WTC11 (cell line): ENCODE data around the gene RAD9A. TPM values are rescaled to one million over a fixed set of nuclear protein-coding genes. Genes with fewer than 3 reads are reported as not detected.
A peak's percentile ranks its signal among the peaks of the same experiment; 100 is the strongest.

Source experiments
- ATAC-seq: fragments of 200-7000 bp; cut with Tn5 transposase; 2 replicates; pipeline ENCODE4 v1.10.0; 2021; ENCODE audit warnings: mild to moderate bottlenecking, moderate library complexity
- CTCF ChIA-PET: fragments of 300-600 bp; sonication (Branson Sonifier 250); formaldehyde crosslinking; loops from one replicate; lab custom pipeline; 2021; ENCODE audit warnings: antibody characterized with exemption; lab: Charles Lee
- POLR2A ChIA-PET: fragments of 350-600 bp; sonication (Branson Sonifier 250); formaldehyde crosslinking; loops from one replicate; lab custom pipeline; 2021; ENCODE audit warnings: antibody characterized with exemption; lab: Charles Lee
- DNase-seq: peaks from one replicate; pipeline ENCODE4 v3.0.0; 2021; ENCODE audit warnings: low spot score
- H3K27ac Mint-ChIP-seq: 2 replicates; pipeline ENCODE4 v1.8.0; 2021; ENCODE audit warnings: mixed read lengths
- H3K27me3 Mint-ChIP-seq: 2 replicates; pipeline ENCODE4 v1.8.0; 2021; ENCODE audit warnings: low read depth, mild to moderate bottlenecking, moderate library complexity, mixed read lengths
- H3K36me3 Mint-ChIP-seq: 2 replicates; pipeline ENCODE4 v1.8.0; 2021; ENCODE audit warnings: mixed read lengths
- H3K4me1 Mint-ChIP-seq: 2 replicates; pipeline ENCODE4 v1.8.0; 2022; ENCODE audit warnings: mixed read lengths
- H3K4me3 Mint-ChIP-seq: 2 replicates; pipeline ENCODE4 v1.8.0; 2021; ENCODE audit warnings: mild to moderate bottlenecking, moderate library complexity, mixed read lengths
- H3K9me3 Mint-ChIP-seq: 2 replicates; pipeline ENCODE4 v1.8.0; 2021; ENCODE audit warnings: mixed read lengths
- ELF4 ChIP-seq: sonication (generic); formaldehyde crosslinking; IDR thresholded peaks from 2 replicates; pipeline ENCODE4 v1.8.1; 2022; ENCODE audit warnings: low read depth, mild to moderate bottlenecking, moderate library complexity, missing genetic modification reagents
- EMX1 ChIP-seq: fragments of 250-450 bp; sonication (Bioruptor Pico); IDR thresholded peaks from 2 replicates; pipeline ENCODE4 v1.8.0; 2021; ENCODE audit warnings: mild to moderate bottlenecking
- ETV6 ChIP-seq: sonication (generic); formaldehyde crosslinking; IDR thresholded peaks from 2 replicates; pipeline ENCODE4 v1.8.1; 2022; ENCODE audit warnings: mild to moderate bottlenecking, missing genetic modification reagents
- FOXP1 ChIP-seq: sonication (generic); formaldehyde crosslinking; IDR thresholded peaks from 2 replicates; pipeline ENCODE4 v1.8.0; 2022; ENCODE audit warnings: missing genetic modification reagents, mild to moderate bottlenecking, moderate library complexity, borderline replicate concordance
- HMGA2 ChIP-seq: fragments of 250-450 bp; sonication (Bioruptor Pico); IDR thresholded peaks from 2 replicates; pipeline ENCODE4 v1.4.0; 2021; ENCODE audit warnings: mild to moderate bottlenecking, moderate library complexity
- IRF2 ChIP-seq: sonication (generic); formaldehyde crosslinking; IDR thresholded peaks from 2 replicates; pipeline ENCODE4 v1.8.0; 2022; ENCODE audit warnings: low read depth, missing genetic modification reagents, borderline replicate concordance
- JUN ChIP-seq: sonication (generic); formaldehyde crosslinking; IDR thresholded peaks from 2 replicates; pipeline ENCODE4 v1.8.0; 2023; ENCODE audit warnings: mild to moderate bottlenecking, missing genetic modification reagents
- NFYB ChIP-seq: sonication (generic); formaldehyde crosslinking; conservative IDR thresholded peaks from 2 replicates; pipeline ENCODE4 v1.8.0; 2022; ENCODE audit warnings: low read depth, missing genetic modification reagents
- NR1H2 ChIP-seq: sonication (generic); formaldehyde crosslinking; IDR thresholded peaks from 2 replicates; pipeline ENCODE4 v1.9.0; 2021; ENCODE audit warnings: mild to moderate bottlenecking, moderate library complexity, missing genetic modification reagents
- NR2C2 ChIP-seq: sonication (generic); formaldehyde crosslinking; IDR thresholded peaks from 2 replicates; pipeline ENCODE4 v1.8.0; 2022; ENCODE audit warnings: mild to moderate bottlenecking, missing genetic modification reagents
- NR3C1 ChIP-seq: sonication (generic); formaldehyde crosslinking; conservative IDR thresholded peaks from 2 replicates; pipeline ENCODE4 v1.8.1; 2023; ENCODE audit warnings: low read depth, mild to moderate bottlenecking, missing genetic modification reagents
- OVOL2 ChIP-seq: fragments of 250-450 bp; sonication (Bioruptor Pico); IDR thresholded peaks from 2 replicates; pipeline ENCODE4 v1.9.0; 2021; ENCODE audit warnings: mild to moderate bottlenecking, borderline replicate concordance
- RELA ChIP-seq: sonication (generic); formaldehyde crosslinking; IDR thresholded peaks from 2 replicates; pipeline ENCODE4 v1.8.1; 2022; ENCODE audit warnings: missing genetic modification reagents, mild to moderate bottlenecking, borderline replicate concordance
- SMAD4 ChIP-seq: sonication (generic); formaldehyde crosslinking; IDR thresholded peaks from 2 replicates; pipeline ENCODE4 v1.8.0; 2022; ENCODE audit warnings: mild to moderate bottlenecking, missing genetic modification reagents
- SOX15 ChIP-seq: fragments of 250-450 bp; sonication (Bioruptor Pico); IDR thresholded peaks from 2 replicates; pipeline ENCODE4 v1.9.0; 2021; ENCODE audit warnings: mild to moderate bottlenecking
- SP1 ChIP-seq: sonication (generic); formaldehyde crosslinking; conservative IDR thresholded peaks from 2 replicates; pipeline ENCODE4 v1.8.1; 2022; ENCODE audit warnings: missing genetic modification reagents
- ZNF232 ChIP-seq: sonication (generic); formaldehyde crosslinking; IDR thresholded peaks from 2 replicates; pipeline ENCODE4 v1.8.0; 2022; ENCODE audit warnings: mild to moderate bottlenecking, missing genetic modification reagents
- ZNF396 ChIP-seq: fragments of 250-450 bp; sonication (Bioruptor Pico); IDR thresholded peaks from 2 replicates; pipeline ENCODE4 v1.8.0; 2021; ENCODE audit warnings: mild to moderate bottlenecking, moderate library complexity, borderline replicate concordance
- total RNA-seq: library from RNA; stranded (reverse); gene quantifications from 3 replicates; pipeline ENCODE4 v1.2.3, GENCODE V29; 2021
- TF ChIP-seq, protein P1 (sequence below): sonication (generic); formaldehyde crosslinking; IDR thresholded peaks from 2 replicates; pipeline ENCODE4 v1.8.0; 2022; ENCODE audit warnings: missing genetic modification reagents
- TF ChIP-seq, protein P2 (sequence below): fragments of 250-450 bp; sonication (Bioruptor Pico); IDR thresholded peaks from 2 replicates; pipeline ENCODE4 v1.8.0; 2021; ENCODE audit warnings: mild to moderate bottlenecking

The RAD9A gene
- total RNA-seq, 1 experiment from 2014 or later = 45.5 TPM

DNA sequence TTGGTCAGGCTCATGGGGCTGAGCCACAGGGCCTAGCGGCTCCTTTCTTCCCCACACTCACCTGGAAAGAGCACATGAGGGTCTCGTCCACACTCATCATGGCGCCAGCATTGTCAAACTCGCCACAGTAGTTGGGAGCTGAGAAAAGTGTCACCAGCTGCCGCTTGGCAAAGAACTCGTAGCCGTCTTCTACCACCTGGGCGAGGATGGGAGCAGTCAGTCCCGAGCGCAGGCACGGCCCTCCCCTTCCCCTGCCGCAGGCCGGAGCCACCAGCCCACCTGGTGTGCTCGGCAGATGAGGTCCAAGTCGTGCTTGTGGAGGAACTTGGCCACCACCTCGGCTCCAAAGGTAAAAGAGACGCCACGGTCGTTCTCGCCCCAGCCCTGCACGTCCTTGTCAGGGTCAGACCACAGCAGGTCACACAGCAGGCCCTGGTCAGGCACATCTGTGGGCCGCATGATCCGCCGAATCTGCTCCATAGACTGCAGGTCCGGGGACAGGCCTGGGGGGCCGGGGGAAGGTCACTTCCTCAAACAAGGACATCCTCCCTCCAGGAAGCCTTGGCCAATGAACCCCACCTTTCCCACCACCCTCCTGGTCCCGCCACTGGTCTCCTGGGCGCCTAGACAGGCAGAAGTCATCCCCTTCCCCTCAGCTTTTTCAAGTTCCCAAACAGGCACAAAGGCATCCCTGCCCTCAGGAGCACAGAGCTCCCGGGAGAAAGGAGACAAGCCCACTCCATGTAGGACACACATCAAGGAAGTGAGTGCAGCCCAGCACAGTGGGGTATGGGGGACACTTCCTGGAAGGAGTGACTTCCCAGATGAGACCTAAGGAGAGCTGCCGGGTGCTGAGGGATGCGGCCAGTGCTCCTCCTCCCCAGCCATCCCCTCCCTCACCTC lies 7.1 kb downstream of the RAD9A start:
- Mint-ChIP-seq H3K4me1 (peaks cover 41% of the 10 kb centered on the region), H3K9me3 (no peaks in the 10 kb centered on the region), H3K27ac (no peak overlapping the region), H3K27me3 (no peaks in the 10 kb centered on the region), H3K4me3 (no peak overlapping the region), H3K36me3 (peaks cover 14% of the 10 kb centered on the region)
- ChIA-PET CTCF (no interaction called here), POLR2A (interaction anchor here (0.6 kb wide), 1 partner anchor 29 kb away, joined by 3 read pairs; no protein-coding TSS in a partner anchor)
- no peak for TF ChIP-seq ELF4 (CRISPR knock-in tag)
- TF ChIP-seq FOXP1 (CRISPR knock-in tag) = 0 out of 2 replicates have a peak, but pooled peaks have one; percentile 44
- no peak for DNase-seq
- ATAC-seq = no peak

DNA sequence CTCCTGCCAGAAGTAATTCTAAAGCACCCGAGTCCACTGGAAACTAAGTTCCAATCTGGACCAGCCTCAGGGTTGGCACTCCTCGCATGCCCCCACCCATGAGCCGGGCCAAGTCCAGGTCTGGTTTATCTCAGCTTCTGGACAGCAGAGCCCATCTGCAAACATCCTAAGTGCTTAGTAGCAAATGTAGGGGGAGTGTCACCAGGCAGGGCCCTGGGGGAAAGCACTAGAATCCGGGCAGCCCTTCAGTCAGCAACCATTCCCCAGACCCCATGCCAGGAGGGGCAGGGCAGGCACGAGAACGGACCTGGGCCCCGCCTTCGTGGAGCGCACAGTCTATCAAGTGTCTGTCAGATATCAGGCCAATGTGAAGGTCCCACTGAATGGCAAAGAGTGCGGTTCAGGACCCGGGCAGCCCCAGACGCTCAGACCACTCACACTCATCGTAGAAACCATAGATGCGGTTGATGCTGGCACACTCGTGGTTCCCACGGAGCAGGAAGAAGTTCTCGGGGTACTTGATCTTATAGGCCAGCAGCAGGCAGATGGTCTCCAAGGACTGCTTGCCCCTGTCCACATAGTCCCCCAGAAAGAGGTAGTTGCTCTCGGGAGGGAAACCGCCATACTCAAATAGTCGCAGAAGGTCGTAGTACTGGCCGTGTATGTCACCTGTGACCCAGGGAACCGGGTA lies 8.6 kb downstream of the RAD9A start:
- Mint-ChIP-seq H3K9me3 (no peaks in the 10 kb centered on the region), H3K27ac (peak overlapping the region; percentile 72; the same call in 1 of the 2 replicates), H3K27me3 (no peaks in the 10 kb centered on the region), H3K4me1 (peaks cover 41% of the 10 kb centered on the region), H3K4me3 (peak overlapping the region; percentile 73), H3K36me3 (peaks cover 13% of the 10 kb centered on the region)
- ChIA-PET POLR2A (interaction anchor here (1.4 to 2.2 kb wide), 7 partner anchors 9 to 68 kb away, joined by 3 to 21 read pairs (median 7); partner anchors contain the start of genes RAD9A, RPS6KB2 and TMEM134), CTCF (interaction anchor here (1.0 to 3.9 kb wide), 16 partner anchors 11 to 229 kb away, joined by 3 to 112 read pairs (median 14); partner anchors contain the start of genes AIP, NUDT8, POLD4 and PTPRCAP)
- no peak for ATAC-seq
- no peak for DNase-seq
- no peak for TF ChIP-seq SMAD4 (CRISPR knock-in tag)
- TF ChIP-seq NFYB (CRISPR knock-in tag) = no peak
- no peak for TF ChIP-seq SP1 (CRISPR knock-in tag)
- TF ChIP-seq, protein P1, sequence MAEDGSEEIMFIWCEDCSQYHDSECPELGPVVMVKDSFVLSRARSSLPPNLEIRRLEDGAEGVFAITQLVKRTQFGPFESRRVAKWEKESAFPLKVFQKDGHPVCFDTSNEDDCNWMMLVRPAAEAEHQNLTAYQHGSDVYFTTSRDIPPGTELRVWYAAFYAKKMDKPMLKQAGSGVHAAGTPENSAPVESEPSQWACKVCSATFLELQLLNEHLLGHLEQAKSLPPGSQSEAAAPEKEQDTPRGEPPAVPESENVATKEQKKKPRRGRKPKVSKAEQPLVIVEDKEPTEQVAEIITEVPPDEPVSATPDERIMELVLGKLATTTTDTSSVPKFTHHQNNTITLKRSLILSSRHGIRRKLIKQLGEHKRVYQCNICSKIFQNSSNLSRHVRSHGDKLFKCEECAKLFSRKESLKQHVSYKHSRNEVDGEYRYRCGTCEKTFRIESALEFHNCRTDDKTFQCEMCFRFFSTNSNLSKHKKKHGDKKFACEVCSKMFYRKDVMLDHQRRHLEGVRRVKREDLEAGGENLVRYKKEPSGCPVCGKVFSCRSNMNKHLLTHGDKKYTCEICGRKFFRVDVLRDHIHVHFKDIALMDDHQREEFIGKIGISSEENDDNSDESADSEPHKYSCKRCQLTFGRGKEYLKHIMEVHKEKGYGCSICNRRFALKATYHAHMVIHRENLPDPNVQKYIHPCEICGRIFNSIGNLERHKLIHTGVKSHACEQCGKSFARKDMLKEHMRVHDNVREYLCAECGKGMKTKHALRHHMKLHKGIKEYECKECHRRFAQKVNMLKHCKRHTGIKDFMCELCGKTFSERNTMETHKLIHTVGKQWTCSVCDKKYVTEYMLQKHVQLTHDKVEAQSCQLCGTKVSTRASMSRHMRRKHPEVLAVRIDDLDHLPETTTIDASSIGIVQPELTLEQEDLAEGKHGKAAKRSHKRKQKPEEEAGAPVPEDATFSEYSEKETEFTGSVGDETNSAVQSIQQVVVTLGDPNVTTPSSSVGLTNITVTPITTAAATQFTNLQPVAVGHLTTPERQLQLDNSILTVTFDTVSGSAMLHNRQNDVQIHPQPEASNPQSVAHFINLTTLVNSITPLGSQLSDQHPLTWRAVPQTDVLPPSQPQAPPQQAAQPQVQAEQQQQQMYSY (CRISPR knock-in tag) = no peak
- no peak for TF ChIP-seq NR3C1
- no peak for TF ChIP-seq ZNF396
- TF ChIP-seq EMX1 (CRISPR knock-in tag) = no peak
- no peak for TF ChIP-seq NR2C2 (CRISPR knock-in tag)
- no peak for TF ChIP-seq RELA (CRISPR knock-in tag)
- TF ChIP-seq OVOL2 (CRISPR knock-in tag) = no peak
- TF ChIP-seq IRF2 = no peak
- TF ChIP-seq SOX15 (CRISPR knock-in tag) = no peak
- no peak for TF ChIP-seq NR1H2
- TF ChIP-seq ELF4 (CRISPR knock-in tag) = no peak
- TF ChIP-seq HMGA2 (CRISPR knock-in tag) = no peak
- TF ChIP-seq ZNF232 (CRISPR knock-in tag) = no peak
- TF ChIP-seq, protein P2, sequence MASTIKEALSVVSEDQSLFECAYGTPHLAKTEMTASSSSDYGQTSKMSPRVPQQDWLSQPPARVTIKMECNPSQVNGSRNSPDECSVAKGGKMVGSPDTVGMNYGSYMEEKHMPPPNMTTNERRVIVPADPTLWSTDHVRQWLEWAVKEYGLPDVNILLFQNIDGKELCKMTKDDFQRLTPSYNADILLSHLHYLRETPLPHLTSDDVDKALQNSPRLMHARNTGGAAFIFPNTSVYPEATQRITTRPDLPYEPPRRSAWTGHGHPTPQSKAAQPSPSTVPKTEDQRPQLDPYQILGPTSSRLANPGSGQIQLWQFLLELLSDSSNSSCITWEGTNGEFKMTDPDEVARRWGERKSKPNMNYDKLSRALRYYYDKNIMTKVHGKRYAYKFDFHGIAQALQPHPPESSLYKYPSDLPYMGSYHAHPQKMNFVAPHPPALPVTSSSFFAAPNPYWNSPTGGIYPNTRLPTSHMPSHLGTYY (CRISPR knock-in tag) = no peak
- TF ChIP-seq ETV6 (CRISPR knock-in tag) = no peak
- no peak for TF ChIP-seq JUN (CRISPR knock-in tag)
